ENCODE measurements around the gene TNRC18.
A peak's percentile ranks its signal among the peaks of the same experiment; 100 is the strongest.

The TNRC18 gene

GRCh38 chr7:5453566-5454075, 30.0 kb upstream of the TNRC18 start:
- no peak for TF ChIP-seq SNAI2 (CRISPR knock-in tag; IDR thresholded peaks at IDR 0.05)
- no peak for TF ChIP-seq CSDC2 (CRISPR knock-in tag; IDR thresholded peaks at IDR 0.05)
- TF ChIP-seq BACH2 (CRISPR knock-in tag; IDR thresholded peaks at IDR 0.05; ENCODE audit: borderline replicate concordance): no peak
- no peak for TF ChIP-seq ZNF565 (CRISPR knock-in tag; conservative IDR thresholded peaks at IDR 0.05; ENCODE audit: low read depth)
- no peak for ATAC-seq

- peak; percentile 6; the same call in 2 of the 3 replicates for ATAC-seq
- no peak for TF ChIP-seq OSR1 (CRISPR knock-in tag; IDR thresholded peaks at IDR 0.05)
Measured at GRCh38 chr7:5452937-5453540, 29.4 kb upstream of the TNRC18 start.

- peak; percentile 4; the same call in 1 of the 3 replicates for ATAC-seq
- no peak for TF ChIP-seq ESRRG (CRISPR knock-in tag; IDR thresholded peaks at IDR 0.05)
- no peak for TF ChIP-seq ISL1 (CRISPR knock-in tag; IDR thresholded peaks at IDR 0.05)
- no peak for TF ChIP-seq ZFP3 (CRISPR knock-in tag; IDR thresholded peaks at IDR 0.05)
- TF ChIP-seq BACH2 (CRISPR knock-in tag; IDR thresholded peaks at IDR 0.05; ENCODE audit: borderline replicate concordance): no peak
- TF ChIP-seq CSRNP3 (CRISPR knock-in tag; IDR thresholded peaks at IDR 0.05): no peak
- no peak for TF ChIP-seq TSHZ2 (CRISPR knock-in tag; IDR thresholded peaks at IDR 0.05)
- TF ChIP-seq ZNF70 (CRISPR knock-in tag; IDR thresholded peaks at IDR 0.05): no peak
- no peak for TF ChIP-seq OSR1 (CRISPR knock-in tag; IDR thresholded peaks at IDR 0.05)
- no peak for TF ChIP-seq CSDC2 (CRISPR knock-in tag; IDR thresholded peaks at IDR 0.05)
- TF ChIP-seq PATZ1 (CRISPR knock-in tag; IDR thresholded peaks at IDR 0.05; ENCODE audit: borderline replicate concordance): no peak
- TF ChIP-seq TOX (CRISPR knock-in tag; IDR thresholded peaks at IDR 0.05; ENCODE audit: borderline replicate concordance): no peak
- TF ChIP-seq ARNTL (CRISPR knock-in tag; IDR thresholded peaks at IDR 0.05; ENCODE audit: borderline replicate concordance, low read depth): no peak
Measured at GRCh38 chr7:5452470-5452899, 28.9 kb upstream of the TNRC18 start.

- peak; percentile 2; the same call in 2 of the 3 replicates for ATAC-seq
- TF ChIP-seq SNAI2 (CRISPR knock-in tag; IDR thresholded peaks at IDR 0.05) (no peak), OSR1 (CRISPR knock-in tag; IDR thresholded peaks at IDR 0.05) (no peak), CREB5 (CRISPR knock-in tag; IDR thresholded peaks at IDR 0.05; ENCODE audit: low read depth) (no peak), ZFP30 (CRISPR knock-in tag; IDR thresholded peaks at IDR 0.05) (no peak), ESRRG (CRISPR knock-in tag; IDR thresholded peaks at IDR 0.05) (no peak), ZNF8 (CRISPR knock-in tag; IDR thresholded peaks at IDR 0.05) (no peak), PPARA (CRISPR knock-in tag; IDR thresholded peaks at IDR 0.05; ENCODE audit: borderline replicate concordance) (no peak), CSDC2 (CRISPR knock-in tag; IDR thresholded peaks at IDR 0.05) (no peak), ZNF565 (CRISPR knock-in tag; conservative IDR thresholded peaks at IDR 0.05; ENCODE audit: low read depth) (no peak), CSRNP3 (CRISPR knock-in tag; IDR thresholded peaks at IDR 0.05) (no peak), GLIS3 (CRISPR knock-in tag; IDR thresholded peaks at IDR 0.05) (no peak), ISL1 (CRISPR knock-in tag; IDR thresholded peaks at IDR 0.05) (no peak)
Measured at GRCh38 chr7:5451391-5451790, 27.8 kb upstream of the TNRC18 start.
